OCI-LY3 (cell line): ENCODE results near the gene BOLA1.
"Not testable (repeated sequence)": the region's sequence is repeated elsewhere in the genome, so short reads cannot be mapped to it uniquely, and the experiment has no call there.

Experiments
- EZH2phosphoT487 ChIP-seq: fragments of 200-600 bp; shearing (Covaris generic); IDR thresholded peaks from 2 replicates; pipeline ENCODE4 v1.6.1; 2018; ENCODE audit warnings: antibody characterized with exemption, mixed run types, low read depth
- TF ChIP-seq, protein P1 (sequence below): fragments of 200-600, 300-600 bp; sonication (generic); IDR thresholded peaks from 2 replicates; pipeline ENCODE4 v1.5.1; 2014; ENCODE audit warnings: antibody characterized with exemption, low read length, low read depth

DNA sequence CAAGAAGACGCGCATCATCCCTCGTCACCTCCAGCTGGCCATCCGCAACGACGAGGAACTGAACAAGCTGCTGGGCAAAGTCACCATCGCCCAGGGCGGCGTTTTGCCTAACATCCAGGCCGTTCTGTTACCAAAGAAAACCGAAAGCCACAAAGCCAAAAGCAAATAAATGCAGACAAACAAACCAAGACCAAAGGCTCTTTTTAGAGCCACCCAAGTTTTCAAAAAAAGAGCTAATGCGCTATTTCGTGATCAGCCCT, 12.2 kb upstream of the BOLA1 start:
- TF ChIP-seq, protein P1, sequence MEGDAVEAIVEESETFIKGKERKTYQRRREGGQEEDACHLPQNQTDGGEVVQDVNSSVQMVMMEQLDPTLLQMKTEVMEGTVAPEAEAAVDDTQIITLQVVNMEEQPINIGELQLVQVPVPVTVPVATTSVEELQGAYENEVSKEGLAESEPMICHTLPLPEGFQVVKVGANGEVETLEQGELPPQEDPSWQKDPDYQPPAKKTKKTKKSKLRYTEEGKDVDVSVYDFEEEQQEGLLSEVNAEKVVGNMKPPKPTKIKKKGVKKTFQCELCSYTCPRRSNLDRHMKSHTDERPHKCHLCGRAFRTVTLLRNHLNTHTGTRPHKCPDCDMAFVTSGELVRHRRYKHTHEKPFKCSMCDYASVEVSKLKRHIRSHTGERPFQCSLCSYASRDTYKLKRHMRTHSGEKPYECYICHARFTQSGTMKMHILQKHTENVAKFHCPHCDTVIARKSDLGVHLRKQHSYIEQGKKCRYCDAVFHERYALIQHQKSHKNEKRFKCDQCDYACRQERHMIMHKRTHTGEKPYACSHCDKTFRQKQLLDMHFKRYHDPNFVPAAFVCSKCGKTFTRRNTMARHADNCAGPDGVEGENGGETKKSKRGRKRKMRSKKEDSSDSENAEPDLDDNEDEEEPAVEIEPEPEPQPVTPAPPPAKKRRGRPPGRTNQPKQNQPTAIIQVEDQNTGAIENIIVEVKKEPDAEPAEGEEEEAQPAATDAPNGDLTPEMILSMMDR = not testable (repeated sequence)
- TF ChIP-seq EZH2phosphoT487 = not testable (repeated sequence)
